Type B pancreatic cell (in vitro differentiated cells): ENCODE measurements around the gene CYP1A2. TPM values are rescaled to one million over a fixed set of nuclear protein-coding genes. Genes with fewer than 3 reads are reported as not detected.

Source experiments
- DNase-seq: peaks from one replicate; pipeline ENCODE4 v3.0.0; 2021; ENCODE audit warnings: mixed read lengths; ENCODE audit not compliant: unreplicated experiment; ENCODE audit errors: extremely low spot score
- H3K27ac Mint-ChIP-seq: 2 replicates; pipeline ENCODE4 v1.8.0; 2021; ENCODE audit warnings: mild to moderate bottlenecking, mixed read lengths
- H3K27me3 Mint-ChIP-seq: 2 replicates; pipeline ENCODE4 v1.8.0; 2021; ENCODE audit warnings: mixed read lengths
- H3K36me3 Mint-ChIP-seq: 2 replicates; pipeline ENCODE4 v1.8.0; 2021; ENCODE audit warnings: mixed read lengths
- H3K4me1 Mint-ChIP-seq: one replicate; pipeline ENCODE4 v1.8.0; 2021; ENCODE audit warnings: mixed read lengths; ENCODE audit not compliant: unreplicated experiment
- H3K4me3 Mint-ChIP-seq: 2 replicates; pipeline ENCODE4 v1.8.0; 2021; ENCODE audit warnings: mild to moderate bottlenecking, mixed read lengths
- H3K9me3 Mint-ChIP-seq: 2 replicates; pipeline ENCODE4 v1.8.0; 2021; ENCODE audit warnings: mixed read lengths
- total RNA-seq: library from RNA; stranded (reverse); gene quantifications from 2 replicates; pipeline ENCODE4 v1.2.1, GENCODE V29; 2021; ENCODE audit warnings: low replicate concordance
- TF ChIP-seq, protein P1 (sequence below): fragments of 200-600 bp; sonication (generic); conservative IDR thresholded peaks from 2 replicates; pipeline ENCODE4 v1.5.0; 2021; ENCODE audit warnings: antibody characterized with exemption, mild to moderate bottlenecking

Gene CYP1A2
- total RNA-seq, 1 donor from 2014 or later, result not detected

GRCh38 chr15:74789741-74790079 is 41.1 kb downstream of the CYP1A2 start:
- Mint-ChIP-seq H3K4me3 (peak overlapping the region; percentile 79), H3K9me3 (no peaks in the 10 kb centered on the region), H3K27ac (peak overlapping the region; percentile 82), H3K4me1 (peaks cover 56% of the 10 kb centered on the region), H3K36me3 (no peaks in the 10 kb centered on the region), H3K27me3 (no peaks in the 10 kb centered on the region)
- TF ChIP-seq, protein P1, sequence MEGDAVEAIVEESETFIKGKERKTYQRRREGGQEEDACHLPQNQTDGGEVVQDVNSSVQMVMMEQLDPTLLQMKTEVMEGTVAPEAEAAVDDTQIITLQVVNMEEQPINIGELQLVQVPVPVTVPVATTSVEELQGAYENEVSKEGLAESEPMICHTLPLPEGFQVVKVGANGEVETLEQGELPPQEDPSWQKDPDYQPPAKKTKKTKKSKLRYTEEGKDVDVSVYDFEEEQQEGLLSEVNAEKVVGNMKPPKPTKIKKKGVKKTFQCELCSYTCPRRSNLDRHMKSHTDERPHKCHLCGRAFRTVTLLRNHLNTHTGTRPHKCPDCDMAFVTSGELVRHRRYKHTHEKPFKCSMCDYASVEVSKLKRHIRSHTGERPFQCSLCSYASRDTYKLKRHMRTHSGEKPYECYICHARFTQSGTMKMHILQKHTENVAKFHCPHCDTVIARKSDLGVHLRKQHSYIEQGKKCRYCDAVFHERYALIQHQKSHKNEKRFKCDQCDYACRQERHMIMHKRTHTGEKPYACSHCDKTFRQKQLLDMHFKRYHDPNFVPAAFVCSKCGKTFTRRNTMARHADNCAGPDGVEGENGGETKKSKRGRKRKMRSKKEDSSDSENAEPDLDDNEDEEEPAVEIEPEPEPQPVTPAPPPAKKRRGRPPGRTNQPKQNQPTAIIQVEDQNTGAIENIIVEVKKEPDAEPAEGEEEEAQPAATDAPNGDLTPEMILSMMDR, result no peak
- DNase-seq, result no peak

DNA sequence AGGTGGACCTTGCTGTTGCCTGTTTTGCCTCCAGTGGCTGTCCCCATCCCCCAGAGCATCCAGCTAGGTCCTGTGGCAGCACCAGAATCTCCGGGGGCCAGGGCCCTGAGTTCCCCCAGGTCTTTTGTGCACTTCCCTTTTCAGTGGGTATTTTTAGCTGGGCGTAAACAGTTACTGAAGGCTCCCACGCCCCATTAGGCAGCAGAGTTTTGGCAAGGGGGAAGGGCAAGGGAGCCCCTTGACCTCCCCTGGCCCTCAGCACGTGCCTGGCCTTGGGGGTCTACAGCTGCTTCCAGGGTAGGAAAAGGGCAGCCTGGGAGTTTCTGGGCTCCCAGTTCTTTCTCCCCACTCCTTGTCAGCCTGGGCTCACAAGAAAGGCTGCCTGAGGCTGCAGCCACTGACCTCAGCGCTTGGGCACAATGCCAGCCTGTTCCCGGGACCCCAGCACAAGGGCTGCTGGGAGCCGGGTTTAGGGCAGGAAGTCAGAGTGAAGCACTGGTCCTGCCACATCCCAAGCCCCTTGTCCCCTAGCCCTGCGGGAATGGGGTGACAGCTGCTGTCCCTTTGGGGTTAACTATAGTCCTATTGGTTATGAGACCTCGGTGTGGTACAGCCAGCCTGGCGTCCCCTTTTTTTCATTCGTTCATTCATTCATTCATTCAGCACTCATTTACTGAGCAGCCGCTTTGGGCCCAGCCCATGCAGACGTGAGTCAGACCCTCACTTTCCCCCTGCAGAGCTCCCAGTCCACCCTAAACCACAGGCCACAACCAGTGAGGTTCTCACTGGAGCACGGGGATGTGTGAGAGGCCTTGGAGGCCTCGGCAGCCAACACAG is 41.7 kb downstream of the CYP1A2 start:
- H3K27me3 Mint-ChIP-seq, result no peaks in the 10 kb centered on the region
- TF ChIP-seq, protein P1, result no peak
- no peaks in the 10 kb centered on the region for H3K36me3 Mint-ChIP-seq
- H3K9me3 Mint-ChIP-seq, result no peaks in the 10 kb centered on the region
- no peak overlapping the region for H3K4me3 Mint-ChIP-seq
- peaks cover 51% of the 10 kb centered on the region for H3K4me1 Mint-ChIP-seq
- no peak overlapping the region for H3K27ac Mint-ChIP-seq
- DNase-seq, result no peak

GRCh38 chr15:74791007-74791406 is 42.4 kb downstream of the CYP1A2 start:
- Mint-ChIP-seq H3K27ac (peak overlapping the region; percentile 12), H3K4me3 (no peak overlapping the region), H3K4me1 (peaks cover 51% of the 10 kb centered on the region)

DNA sequence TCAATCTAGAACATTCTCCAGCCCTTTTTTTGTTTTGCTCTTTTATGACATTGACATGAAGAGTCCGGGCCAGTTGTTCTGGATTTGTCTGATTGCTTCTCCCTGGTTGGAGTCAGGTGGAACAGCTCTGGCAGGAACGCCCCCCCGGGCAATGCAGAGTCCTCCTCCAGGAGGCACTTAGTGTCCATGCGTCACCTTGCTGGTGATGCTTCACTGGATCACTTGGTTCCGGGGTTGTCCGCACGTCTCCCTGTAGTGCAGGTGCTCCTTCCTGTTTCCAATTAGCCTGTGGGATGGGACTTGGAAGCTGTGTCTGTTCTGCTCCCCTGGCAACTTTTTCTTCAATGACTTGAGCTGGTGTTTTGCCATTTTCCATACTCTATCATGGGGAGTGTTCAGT is 43.0 kb downstream of the CYP1A2 start:
- TF ChIP-seq, protein P1, result no peak
- Mint-ChIP-seq H3K4me3 (peak overlapping the region; percentile 0), H3K27me3 (no peaks in the 10 kb centered on the region), H3K27ac (peak overlapping the region; percentile 12), H3K4me1 (peaks cover 51% of the 10 kb centered on the region), H3K36me3 (no peaks in the 10 kb centered on the region), H3K9me3 (no peaks in the 10 kb centered on the region)
- no peak for DNase-seq

More at GRCh38 chr15:74791007-74791406, 42.4 kb downstream of the CYP1A2 start:
- H3K36me3 Mint-ChIP-seq, result no peaks in the 10 kb centered on the region
- no peaks in the 10 kb centered on the region for H3K27me3 Mint-ChIP-seq
- no peaks in the 10 kb centered on the region for H3K9me3 Mint-ChIP-seq
- TF ChIP-seq, protein P1, result no peak
- no peak for DNase-seq

DNA sequence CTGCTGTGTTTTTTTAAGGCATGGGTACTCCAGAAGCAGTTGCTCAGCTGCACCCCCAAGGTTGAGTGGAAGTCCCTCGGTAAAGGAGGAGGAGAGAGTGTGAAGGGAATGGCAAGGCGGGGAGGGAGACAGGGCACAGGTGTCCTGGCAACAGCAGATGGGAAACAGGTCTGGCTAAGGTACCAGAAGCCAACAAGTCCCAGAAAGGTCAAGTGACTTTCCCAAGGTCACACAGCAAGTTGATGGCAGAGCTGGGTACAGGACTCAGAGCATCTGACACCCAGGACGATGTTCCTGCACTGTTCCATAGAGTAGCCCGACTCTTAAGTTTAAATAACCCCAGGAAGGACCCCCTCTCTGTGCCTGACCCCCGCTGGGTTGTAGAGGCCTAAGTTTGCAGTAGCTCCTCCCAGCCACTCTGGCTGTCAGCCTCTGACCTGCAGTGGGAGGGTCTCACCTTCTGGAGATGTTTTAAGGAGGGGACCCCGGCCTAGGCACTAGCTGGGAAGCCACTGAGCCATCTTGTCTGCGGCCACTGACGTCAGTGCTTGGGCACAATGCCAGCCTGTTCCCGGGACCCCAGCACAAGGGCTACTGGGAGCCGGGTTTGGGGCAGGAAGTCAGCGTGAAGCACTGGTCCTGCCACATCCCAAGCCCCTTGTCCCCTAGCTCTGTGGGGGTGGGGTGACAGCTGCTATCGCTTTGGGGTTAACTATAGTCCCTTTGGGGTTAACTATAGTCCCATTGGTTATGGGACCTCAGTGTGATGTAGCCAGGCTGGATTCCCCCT is 43.8 kb downstream of the CYP1A2 start:
- TF ChIP-seq, protein P1, result no peak
- Mint-ChIP-seq H3K27ac (peak overlapping the region; percentile 12), H3K4me3 (peak overlapping the region; percentile 0), H3K9me3 (no peaks in the 10 kb centered on the region), H3K4me1 (peaks cover 47% of the 10 kb centered on the region), H3K36me3 (no peaks in the 10 kb centered on the region), H3K27me3 (no peaks in the 10 kb centered on the region)
- no peak for DNase-seq
